Liver (tissue), 9 donors: ENCODE measurements around the gene MTFR1L. TPM values are rescaled to one million over a fixed set of nuclear protein-coding genes. Genes with fewer than 3 reads are reported as not detected.

ENCODE experiments used
- DNase-seq: peaks from one replicate; pipeline ENCODE4 v3.0.0-alpha.2; 2017; ENCODE audit warnings: low spot score
- H3K27ac ChIP-seq, 2 donors: one replicate each; pipeline ENCODE4 v1.7.0; 2013; ENCODE audit warnings: inconsistent platforms in 2 of 2, low read length in 2 of 2, control low read depth in 1 of 2, low read depth in 1 of 2, mild to moderate bottlenecking in 1 of 2
- H3K27me3 ChIP-seq, 4 donors: one replicate each; pipeline versions ENCODE4 v1.6.1 to v1.7.0; 2013; ENCODE audit warnings: low read length in 3 of 4, inconsistent platforms in 1 of 4, mild to moderate bottlenecking in 1 of 4, moderate library complexity in 1 of 4; ENCODE audit not compliant: control insufficient read depth in 4 of 4, insufficient read depth in 4 of 4
- H3K36me3 ChIP-seq, 4 donors: one replicate each; pipeline versions ENCODE4 v1.6.1 to v1.7.0; 2013; ENCODE audit warnings: low read length in 3 of 4, mild to moderate bottlenecking in 3 of 4, low read depth in 1 of 4, moderate library complexity in 1 of 4; ENCODE audit not compliant: control insufficient read depth in 4 of 4, insufficient read depth in 3 of 4
- H3K4me1 ChIP-seq, 4 donors: one replicate each; pipeline versions ENCODE4 v1.6.1 to v1.7.0; 2013; ENCODE audit warnings: low read length in 3 of 4, mild to moderate bottlenecking in 3 of 4, moderate library complexity in 1 of 4; ENCODE audit not compliant: control insufficient read depth in 4 of 4, insufficient read depth in 4 of 4
- H3K4me3 ChIP-seq, 3 donors: one replicate each; pipeline versions ENCODE4 v1.6.1 to v1.7.0; 2013; ENCODE audit warnings: low read length in 3 of 3, control low read depth in 1 of 3, low read depth in 1 of 3, mild to moderate bottlenecking in 1 of 3
- H3K9ac ChIP-seq, 2 donors: one replicate each; pipeline ENCODE4 v1.7.0; 2013; ENCODE audit warnings: low read length in 2 of 2, mild to moderate bottlenecking in 2 of 2, moderate library complexity in 2 of 2, control low read depth in 1 of 2, low read depth in 1 of 2
- H3K9me3 ChIP-seq, 4 donors: one replicate each; pipeline versions ENCODE4 v1.6.1 to v1.7.0; 2013; ENCODE audit warnings: low read length in 3 of 4; ENCODE audit not compliant: control insufficient read depth in 4 of 4
- EGR1 ChIP-seq, 2 donors: IDR thresholded peaks; 2 replicates each; pipeline ENCODE4 v1.6.1; 2016 to 2018; ENCODE audit warnings: antibody characterized with exemption in 2 of 2, low read depth in 2 of 2
- FOXA2 ChIP-seq: IDR thresholded peaks from 2 replicates; pipeline ENCODE4 v1.6.1; 2016; ENCODE audit warnings: antibody characterized with exemption
- HNF4A ChIP-seq, 2 donors: conservative IDR thresholded peaks; 2 replicates each; pipeline ENCODE4 v1.6.1; 2016; ENCODE audit warnings: antibody characterized with exemption in 2 of 2, mild to moderate bottlenecking in 2 of 2
- HNF4G ChIP-seq: IDR thresholded peaks from 2 replicates; pipeline ENCODE4 v1.6.1; 2016; ENCODE audit warnings: antibody characterized with exemption
- MAX ChIP-seq: IDR thresholded peaks from 2 replicates; pipeline ENCODE4 v1.6.1; 2016; ENCODE audit warnings: antibody characterized with exemption
- SP1 ChIP-seq: IDR thresholded peaks from 2 replicates; pipeline ENCODE4 v1.6.1; 2018; ENCODE audit warnings: antibody characterized with exemption, mild to moderate bottlenecking
- WGBS: extraction: QIAGEN DNeasy Blood & Tissue Kit; methylation state at CpG from one replicate; pipeline ENCODE4 v1.1.7; 2013; 5-methylcytosine and 5-hydroxymethylcytosine counted together
- polyA plus RNA-seq, 2 donors: library from polyadenylated mRNA; stranded (reverse) in 1 of 2; unstranded in 1 of 2; fragments of 200-250 nt in 1 of 2; fragments of >200 nt in 1 of 2; fragmentation: Nextera tagmentation in 1 of 2; extraction: Ambion mirVana in 1 of 2; gene quantifications; one replicate each; pipeline versions ENCODE4 v1.2.1 to v1.2.3, GENCODE V29; 2013 to 2015
- total RNA-seq, 2 donors: library from RNA; depleted of rRNA; stranded (reverse); fragments of >200 nt; gene quantifications; one replicate each; pipeline ENCODE4 v1.2.3, GENCODE V29; 2014
- TF ChIP-seq, protein P1 (sequence below): IDR thresholded peaks from 2 replicates; pipeline ENCODE4 v1.6.1; 2016; ENCODE audit warnings: antibody characterized with exemption
- TF ChIP-seq, protein P2 (sequence below): IDR thresholded peaks from 2 replicates; pipeline ENCODE4 v1.6.1; 2016; ENCODE audit warnings: antibody characterized with exemption, mild to moderate bottlenecking
- donor health status: healthy.
- donor health status: healthy.
- donor health status: healthy.
- donor health status: healthy.
- donor health status: healthy.

Gene MTFR1L
- total and polyA plus RNA-seq, 4 donors, result 22.5 to 48.4 (median 40.2) TPM

DNA sequence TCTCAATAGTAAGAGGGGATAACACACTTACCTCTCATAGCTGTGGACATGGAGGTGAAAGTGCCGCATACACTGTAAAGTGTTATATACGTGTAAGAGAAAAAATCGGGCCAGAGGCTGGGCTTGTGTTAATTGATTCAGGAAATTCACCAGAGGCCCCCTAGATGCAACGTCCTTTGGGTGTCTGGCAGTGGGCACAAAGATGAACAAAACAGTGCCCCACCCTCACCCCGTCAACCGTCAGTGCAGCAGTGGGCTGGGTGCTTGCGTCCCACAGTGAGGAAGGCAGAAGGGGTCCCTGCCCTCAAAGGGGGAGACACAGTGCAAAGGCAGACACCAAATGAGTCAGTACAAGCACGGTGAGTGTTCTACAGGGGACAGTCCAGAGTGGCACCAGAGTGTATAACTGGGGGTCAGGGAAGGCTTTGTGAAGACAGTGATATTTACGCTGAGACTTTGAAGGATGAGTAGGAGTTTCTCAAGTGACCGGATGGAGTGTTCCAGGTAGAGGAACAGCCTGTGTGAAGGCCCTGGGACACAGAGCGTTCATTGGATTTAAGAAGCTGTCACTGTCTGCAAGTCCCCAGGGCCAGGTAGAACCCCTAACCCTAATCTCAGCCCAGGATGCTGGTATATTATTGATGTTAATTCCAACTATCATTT lies 6.6 kb upstream of the MTFR1L start:
- H3K4me1 ChIP-seq, result peaks cover 3 to 7% (median 5%) of the 10 kb centered on the region in 4 donors
- H3K36me3 ChIP-seq, result peaks cover 2 to 17% (median 5%) of the 10 kb centered on the region in 4 donors
- H3K9ac ChIP-seq, result no peak overlapping the region
- DNase-seq, result no peak
- no peaks in the 10 kb centered on the region for H3K27me3 ChIP-seq
- no peaks in the 10 kb centered on the region for H3K9me3 ChIP-seq
- TF ChIP-seq EGR1 (IDR thresholded peaks at IDR 0.05; ENCODE audit: low read depth in 2 of 2) (no peak), HNF4A (conservative IDR thresholded peaks at IDR 0.05) (no peak), FOXA2 (no peak)
- TF ChIP-seq, protein P1, sequence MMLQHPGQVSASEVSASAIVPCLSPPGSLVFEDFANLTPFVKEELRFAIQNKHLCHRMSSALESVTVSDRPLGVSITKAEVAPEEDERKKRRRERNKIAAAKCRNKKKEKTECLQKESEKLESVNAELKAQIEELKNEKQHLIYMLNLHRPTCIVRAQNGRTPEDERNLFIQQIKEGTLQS, result no peak
- TF ChIP-seq, protein P2, sequence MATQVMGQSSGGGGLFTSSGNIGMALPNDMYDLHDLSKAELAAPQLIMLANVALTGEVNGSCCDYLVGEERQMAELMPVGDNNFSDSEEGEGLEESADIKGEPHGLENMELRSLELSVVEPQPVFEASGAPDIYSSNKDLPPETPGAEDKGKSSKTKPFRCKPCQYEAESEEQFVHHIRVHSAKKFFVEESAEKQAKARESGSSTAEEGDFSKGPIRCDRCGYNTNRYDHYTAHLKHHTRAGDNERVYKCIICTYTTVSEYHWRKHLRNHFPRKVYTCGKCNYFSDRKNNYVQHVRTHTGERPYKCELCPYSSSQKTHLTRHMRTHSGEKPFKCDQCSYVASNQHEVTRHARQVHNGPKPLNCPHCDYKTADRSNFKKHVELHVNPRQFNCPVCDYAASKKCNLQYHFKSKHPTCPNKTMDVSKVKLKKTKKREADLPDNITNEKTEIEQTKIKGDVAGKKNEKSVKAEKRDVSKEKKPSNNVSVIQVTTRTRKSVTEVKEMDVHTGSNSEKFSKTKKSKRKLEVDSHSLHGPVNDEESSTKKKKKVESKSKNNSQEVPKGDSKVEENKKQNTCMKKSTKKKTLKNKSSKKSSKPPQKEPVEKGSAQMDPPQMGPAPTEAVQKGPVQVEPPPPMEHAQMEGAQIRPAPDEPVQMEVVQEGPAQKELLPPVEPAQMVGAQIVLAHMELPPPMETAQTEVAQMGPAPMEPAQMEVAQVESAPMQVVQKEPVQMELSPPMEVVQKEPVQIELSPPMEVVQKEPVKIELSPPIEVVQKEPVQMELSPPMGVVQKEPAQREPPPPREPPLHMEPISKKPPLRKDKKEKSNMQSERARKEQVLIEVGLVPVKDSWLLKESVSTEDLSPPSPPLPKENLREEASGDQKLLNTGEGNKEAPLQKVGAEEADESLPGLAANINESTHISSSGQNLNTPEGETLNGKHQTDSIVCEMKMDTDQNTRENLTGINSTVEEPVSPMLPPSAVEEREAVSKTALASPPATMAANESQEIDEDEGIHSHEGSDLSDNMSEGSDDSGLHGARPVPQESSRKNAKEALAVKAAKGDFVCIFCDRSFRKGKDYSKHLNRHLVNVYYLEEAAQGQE, result no peak
- 85% methylated on average over 11 of the region's 11 CpGs for WGBS
- no peak overlapping the region for H3K27ac ChIP-seq
- H3K4me3 ChIP-seq, result no peak overlapping the region

DNA sequence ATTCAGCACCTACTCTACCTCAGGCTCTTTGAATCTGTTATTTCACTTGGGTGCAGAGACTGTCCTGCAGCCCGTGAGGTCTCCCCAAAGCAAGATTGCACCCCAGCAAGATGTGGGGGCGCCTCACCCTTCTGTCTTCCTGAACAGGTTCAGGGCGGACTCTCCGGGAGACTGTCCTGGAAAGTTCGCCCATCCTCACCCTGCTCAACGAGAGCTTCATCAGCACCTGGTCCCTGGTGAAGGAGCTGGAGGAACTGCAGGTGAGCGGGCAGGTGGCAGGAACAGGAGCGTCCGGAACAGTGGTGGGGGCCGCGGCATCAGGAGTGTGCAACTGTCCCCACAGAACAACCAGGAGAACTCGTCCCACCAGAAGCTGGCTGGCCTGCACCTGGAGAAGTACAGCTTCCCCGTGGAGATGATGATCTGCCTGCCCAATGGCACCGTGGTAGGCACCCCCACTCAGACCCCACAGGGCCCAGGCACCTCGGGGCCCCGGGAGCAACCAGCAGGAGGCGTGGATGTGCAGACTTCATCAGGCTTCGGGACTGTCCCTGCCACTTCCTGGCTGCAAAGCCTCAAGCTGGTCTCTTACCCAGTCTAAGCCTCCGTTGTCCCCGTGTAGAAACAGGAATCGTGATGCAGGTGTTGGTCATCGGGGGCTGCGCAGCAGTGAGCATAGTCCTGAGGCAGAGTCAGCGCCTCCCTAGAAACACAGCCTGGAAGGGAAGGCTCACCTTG lies 5.9 kb upstream of the MTFR1L start:
- no peaks in the 10 kb centered on the region for H3K27me3 ChIP-seq
- no peak for TF ChIP-seq MAX

GRCh38 chr1:25814549-25815087 lies 5.1 kb upstream of the MTFR1L start:
- no peak for DNase-seq

More for the DNA sequence above, 5.9 kb upstream of the MTFR1L start:
- peaks cover 2 to 16% (median 3%) of the 10 kb centered on the region in 4 donors for H3K36me3 ChIP-seq
- no peak overlapping the region for H3K9ac ChIP-seq
- no peak for DNase-seq
- WGBS, result 90% methylated on average over 24 of the region's 24 CpGs
- peaks cover 7 to 14% (median 11%) of the 10 kb centered on the region in 4 donors for H3K4me1 ChIP-seq
- H3K27ac ChIP-seq, result no peak overlapping the region
- no peaks in the 10 kb centered on the region for H3K9me3 ChIP-seq
- no peak overlapping the region for H3K4me3 ChIP-seq

More at GRCh38 chr1:25814549-25815087, 5.1 kb upstream of the MTFR1L start:
- Histone ChIP-seq H3K27ac (no peak overlapping the region), H3K4me3 (no peak overlapping the region), H3K9ac (no peak overlapping the region), H3K9me3 (no peaks in the 10 kb centered on the region), H3K36me3 (peaks cover 0 to 14% (median 2%) of the 10 kb centered on the region in 4 donors), H3K27me3 (no peaks in the 10 kb centered on the region), H3K4me1 (peaks cover 7 to 19% (median 16%) of the 10 kb centered on the region in 4 donors)
- TF ChIP-seq HNF4G (no peak), EGR1 (IDR thresholded peaks at IDR 0.05; ENCODE audit: low read depth in 2 of 2) (no peak), SP1 (no peak), HNF4A (conservative IDR thresholded peaks at IDR 0.05) (no peak)
- TF ChIP-seq, protein P1, result no peak
- 94% methylated on average over 7 of the region's 7 CpGs for WGBS
